ENCODE measurements around the gene SMCR8.
"Not testable (repeated sequence)": the region's sequence is repeated elsewhere in the genome, so short reads cannot be mapped to it uniquely, and the experiment has no call there.

Gene SMCR8

DNA sequence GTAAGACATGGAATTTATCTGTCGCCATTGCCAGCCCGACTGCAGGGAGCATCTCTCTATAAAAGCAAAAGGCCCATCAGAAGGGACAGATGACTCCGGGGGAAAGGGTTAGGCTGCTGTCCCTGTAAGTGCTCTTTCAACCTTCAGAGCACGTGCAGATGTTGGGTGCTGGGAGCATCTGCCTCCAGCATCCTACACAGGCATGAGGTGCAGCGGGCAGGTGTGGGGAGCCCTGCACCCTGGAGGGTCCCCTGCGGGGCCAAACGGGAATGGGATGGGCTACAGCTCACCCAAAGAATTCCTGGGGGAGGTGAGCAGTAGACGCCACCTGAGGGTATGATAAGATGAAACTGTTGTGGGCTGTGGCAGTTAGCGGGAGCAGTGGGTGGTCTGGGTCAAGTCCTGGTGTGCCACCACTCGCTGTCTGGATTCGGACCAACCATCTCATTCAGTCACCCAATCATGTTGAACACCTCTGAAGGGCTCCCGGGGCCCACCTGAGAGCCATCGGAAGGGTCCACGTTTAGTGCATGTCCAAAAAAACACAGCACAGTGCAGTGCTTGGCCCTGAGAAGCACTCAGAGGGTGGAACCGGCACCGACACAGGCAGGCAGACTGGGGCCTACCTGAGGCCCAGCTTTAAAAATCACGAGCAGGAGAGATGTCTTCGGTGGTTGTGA, 3.8 kb downstream of the SMCR8 start:
- DNase-seq = no peak

DNA sequence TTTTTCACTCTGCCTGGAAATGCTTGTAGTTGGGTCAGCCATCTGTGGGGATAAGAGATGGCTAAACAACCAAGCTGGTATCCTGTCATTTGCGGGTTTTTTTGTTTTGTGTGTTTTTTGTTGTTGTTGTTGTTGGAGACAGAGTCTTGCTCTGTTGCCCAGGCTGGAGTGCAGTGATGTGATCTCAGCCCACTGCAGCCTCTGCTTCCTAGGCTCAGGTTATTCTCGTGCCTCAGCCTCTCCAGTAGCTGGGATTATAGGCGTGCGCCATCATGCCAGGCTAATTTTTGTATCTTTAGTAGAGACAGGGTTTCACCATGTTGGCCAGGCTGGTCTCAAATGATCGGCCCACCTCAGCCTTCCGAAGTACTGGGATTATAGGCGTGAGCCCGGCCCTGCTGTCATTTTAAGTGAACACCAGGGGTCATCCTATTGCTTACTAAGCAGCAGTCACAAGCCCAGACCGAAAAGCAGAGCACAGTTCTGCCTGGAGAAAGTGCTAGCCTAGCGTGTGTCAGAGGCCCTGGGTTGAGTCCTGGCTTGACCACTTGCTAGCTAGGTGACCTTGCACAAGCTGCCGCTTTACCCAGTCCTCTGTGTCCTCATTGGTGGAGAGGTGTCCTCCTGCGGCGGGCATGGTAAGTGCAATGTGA, 4.6 kb downstream of the SMCR8 start:
- no peak for DNase-seq

DNA sequence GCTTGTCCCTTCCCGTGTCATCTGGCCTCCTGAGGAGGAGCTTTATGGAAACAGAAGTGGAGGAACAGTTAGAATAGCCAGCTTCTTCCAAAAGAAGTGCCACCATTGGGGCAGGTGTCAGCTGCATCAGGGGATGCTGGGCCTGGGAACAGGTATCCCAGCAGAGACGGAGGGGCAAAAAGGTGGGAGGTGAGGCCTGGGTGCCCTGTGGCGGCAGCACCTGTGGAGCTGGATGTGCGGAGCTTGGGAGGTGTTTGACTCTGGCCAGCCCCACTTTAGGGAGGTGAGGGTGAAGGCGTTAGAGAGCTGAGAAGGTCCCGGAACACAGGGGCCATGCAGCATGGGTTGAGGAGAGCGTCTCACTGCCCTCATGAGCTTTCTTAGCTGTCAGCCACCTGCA, 5.2 kb downstream of the SMCR8 start:
- no peak for DNase-seq

DNA sequence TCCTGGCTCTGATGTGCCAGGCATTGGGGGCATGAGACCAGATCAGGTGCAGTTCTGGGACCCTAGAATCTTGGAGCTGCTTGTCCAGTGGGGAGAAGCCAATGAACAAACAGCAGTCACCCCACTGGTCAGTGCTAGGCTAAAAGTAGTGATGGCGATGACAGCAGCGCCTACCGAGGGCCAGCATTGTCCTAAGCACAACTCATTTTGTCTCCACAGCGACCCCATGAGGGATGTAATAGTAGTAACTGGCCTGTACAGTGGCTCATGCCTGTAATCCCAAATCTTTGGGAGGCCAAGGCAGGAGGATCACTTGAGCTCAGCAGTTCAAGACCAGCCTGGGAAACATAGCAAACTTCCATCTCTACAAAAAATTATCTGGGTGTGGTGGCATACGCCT, 6.2 kb downstream of the SMCR8 start:
- no peak for DNase-seq

DNA sequence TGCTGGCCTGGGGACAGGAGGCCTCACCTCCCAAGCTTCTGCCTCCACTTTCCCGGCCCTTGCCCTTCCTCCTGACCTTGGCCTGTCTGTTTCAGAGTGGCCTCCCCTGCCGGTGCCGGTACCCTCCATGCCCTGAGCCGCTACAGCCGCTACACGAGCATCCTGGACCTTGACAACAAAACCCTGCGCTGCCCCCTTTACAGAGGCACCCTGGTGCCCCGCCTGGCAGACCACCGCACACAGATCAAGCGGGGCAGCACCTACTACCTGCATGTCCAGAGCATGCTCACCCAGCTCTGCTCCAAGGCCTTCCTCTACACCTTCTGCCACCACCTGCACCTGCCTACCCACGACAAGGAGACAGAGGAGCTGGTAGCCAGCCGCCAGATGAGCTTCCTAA, 7.4 kb downstream of the SMCR8 start:
- DNase-seq = no peak

DNA sequence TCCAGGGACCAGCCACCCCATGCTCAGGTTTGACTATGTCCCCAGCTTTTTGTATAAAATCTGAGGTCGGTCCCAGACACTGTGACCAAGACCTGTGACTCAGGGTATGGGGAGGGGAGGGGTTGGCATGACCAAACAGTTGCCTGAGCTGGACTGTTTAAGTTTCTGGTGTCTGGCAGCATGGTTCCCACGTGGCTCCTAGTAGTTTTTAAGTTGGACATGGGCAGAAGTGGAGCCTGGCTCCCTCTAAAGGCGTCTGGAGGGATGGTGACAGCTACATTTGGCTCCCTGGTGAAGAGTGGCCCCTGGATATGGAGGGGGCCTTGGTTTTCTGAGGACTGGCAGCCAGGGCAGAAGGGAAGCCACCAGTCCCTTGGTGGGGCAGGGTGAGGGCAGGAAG, 7.9 kb downstream of the SMCR8 start:
- DNase-seq = no peak

DNA sequence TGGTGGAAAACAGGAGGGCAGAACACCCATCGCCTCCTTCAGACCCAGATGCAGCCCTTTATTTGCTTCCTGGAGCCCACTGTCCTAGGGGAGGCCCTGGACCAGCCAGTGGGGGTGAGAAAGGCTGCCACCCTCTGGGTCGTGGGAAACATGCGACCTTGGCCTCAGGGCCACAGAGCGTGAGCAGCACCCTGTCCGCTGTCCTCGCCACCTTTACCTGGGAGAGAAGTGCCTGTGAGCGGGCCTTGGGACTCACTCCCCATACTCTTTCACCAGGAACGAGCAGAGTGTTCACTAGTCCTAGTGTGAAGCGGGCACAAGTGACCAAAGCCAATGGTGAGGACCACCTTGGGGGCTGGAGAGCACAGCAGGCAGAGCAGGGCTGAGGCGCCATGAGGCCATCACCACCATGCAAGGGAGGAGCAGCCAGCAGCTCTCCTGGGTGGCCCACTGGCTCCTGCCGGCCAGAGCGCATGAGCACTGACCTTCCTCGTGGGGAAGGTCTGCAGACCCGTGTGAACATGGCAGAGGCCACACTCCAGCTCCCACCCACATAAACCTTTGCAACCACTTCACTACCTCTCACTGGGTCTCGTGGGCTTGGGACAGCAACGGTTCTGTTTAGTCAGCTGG, 8.5 kb downstream of the SMCR8 start:
- DNase-seq = no peak

DNA sequence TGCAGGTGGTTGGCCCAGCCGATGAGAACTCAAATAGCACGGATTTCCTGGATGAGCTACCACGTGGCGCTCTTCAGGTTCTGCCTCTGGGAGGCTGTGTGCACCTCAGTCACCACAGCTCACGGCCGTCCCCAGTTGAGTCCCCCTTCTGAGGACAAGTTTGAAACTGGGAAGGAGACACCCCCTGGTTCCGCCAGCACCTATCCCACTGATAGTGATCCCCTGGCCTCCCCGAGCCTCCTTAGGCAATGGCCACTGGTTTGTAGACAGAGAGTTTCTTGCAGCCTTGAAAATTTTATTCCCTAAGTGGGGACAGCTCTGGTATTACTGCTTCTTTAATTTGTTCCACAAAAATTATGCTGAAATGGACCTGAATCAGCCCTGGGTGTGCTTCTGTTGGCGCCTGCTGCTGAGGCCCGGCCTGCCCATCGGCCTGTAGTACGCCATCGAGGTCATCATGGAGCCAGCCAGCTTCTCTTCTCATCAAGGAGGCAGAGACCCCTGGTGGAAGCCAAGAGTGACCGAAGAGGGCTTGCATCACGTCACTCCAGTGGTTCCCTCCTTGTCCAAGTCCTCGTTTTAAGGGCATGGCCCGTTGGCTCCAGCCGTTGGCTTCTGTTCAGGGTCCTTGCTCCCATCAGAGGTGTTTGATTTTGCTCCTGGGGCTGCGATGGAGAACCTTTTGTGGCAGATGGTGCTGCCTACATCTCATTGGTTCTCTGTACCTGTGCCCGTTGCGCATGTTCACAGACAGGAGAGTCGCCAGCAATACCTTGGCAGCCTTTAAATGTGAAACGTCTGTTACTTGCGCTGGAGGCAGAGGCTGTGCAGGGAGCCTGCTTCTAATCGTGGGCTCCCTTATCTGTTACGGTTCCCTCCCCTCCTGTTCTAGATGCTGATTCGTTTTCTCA, 9.3 kb downstream of the SMCR8 start:
- DNase-seq = no peak

DNA sequence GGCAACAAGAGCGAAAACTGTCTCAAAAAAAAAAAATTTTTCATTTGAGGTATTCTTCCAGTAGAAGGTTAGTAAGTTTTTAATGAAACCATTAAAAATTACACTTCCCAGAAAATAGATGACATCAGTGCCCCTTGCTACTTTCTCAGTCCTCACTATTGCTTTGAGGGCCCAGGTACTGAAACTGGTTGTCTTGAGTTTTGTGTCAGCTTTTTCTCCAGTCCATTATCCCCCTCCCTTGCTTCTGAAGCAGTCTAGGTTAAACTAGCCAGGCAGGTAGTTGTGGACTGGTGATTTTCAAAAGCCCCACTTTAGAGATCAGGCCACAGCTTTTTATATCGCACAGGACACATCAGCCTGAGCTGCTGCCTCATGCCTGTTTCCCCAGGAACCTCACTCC, 10.9 kb downstream of the SMCR8 start:
- no peak for DNase-seq

DNA sequence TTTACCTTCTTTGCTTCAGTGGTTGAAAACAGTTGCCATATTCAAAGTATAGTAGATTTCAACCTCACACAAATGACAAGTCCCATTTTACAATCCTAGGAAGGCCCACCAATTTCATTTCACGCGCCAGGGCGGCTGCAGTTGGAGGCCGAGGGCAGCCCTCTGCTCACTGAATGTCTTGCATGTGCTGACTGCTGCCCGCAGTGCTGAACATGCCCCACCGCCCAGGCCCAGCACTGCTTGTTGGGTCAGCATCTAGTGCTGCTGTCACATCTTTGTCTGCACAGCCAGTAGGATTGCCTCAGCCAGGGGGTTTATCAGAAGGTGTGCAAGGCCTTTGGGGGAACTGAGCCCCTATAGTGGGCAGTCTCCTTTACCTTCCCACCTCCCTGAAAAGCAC, 11.5 kb downstream of the SMCR8 start:
- DNase-seq = no peak

DNA sequence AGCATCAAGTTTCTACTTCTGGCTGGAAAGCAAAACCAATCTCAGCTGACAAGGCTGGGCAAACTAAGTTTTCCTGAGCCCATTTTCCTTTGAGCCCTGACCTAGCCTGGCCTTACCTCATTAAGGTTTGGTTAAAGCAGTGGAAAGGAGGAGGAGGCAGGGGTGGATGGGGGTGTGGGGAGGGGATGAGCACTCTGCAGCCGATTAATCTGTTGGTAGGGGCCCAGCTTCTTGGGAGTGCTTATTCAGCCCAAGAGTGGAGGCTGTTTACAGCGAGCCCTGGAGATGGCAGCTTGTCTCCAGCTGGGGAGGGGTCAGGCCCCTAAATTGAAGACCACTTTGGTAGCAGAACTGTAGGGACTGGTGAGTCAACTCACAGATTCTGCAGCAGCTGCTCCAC, 12.0 kb downstream of the SMCR8 start:
- no peak for DNase-seq

DNA sequence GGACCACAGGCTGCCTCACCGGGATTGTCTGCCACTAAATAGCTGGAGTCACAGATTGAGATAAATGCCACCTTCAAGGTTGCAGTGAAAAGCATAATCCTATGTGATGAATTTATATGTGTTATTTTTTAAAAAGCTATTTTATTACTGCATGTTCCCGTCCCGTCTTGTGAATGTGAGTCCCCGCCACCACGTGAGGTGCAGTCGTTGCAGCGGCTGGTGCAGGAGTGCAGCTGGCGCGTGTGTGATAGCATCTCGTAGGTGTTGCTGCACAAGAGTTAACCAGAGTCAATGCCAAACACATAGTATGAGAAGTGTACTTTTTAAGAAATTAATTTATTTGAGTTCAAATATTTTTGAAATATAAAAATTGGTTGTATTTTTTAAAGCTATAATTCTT, 12.5 kb downstream of the SMCR8 start:
- no peak for DNase-seq

DNA sequence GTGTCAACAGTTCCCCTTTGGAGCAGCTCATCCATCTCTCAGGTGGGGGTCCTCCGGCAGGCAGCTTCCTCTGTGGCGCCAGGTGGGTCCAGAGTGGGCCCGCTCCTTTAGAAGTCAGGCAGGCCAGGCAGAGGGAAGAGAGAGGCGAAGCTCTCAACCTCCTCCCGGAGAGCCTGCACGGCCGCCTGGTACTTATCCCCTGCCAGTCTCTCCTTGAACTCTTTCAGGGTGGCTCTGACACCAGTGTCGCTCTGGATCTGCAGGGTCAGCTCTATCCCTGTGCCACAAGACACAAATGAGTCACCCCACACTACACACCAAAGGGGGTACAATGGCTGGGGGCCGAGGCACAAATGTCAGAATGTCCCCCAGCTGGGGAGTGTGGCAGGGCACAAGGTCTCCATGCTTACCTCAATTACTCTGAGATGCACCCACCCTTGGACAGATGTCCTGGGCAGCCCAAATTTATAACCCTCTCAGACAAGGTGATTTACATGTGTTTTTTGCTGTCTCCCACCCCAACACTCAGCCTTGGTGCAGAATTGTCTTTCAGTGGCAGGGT, 13.6 kb downstream of the SMCR8 start:
- DNase-seq = no peak

DNA sequence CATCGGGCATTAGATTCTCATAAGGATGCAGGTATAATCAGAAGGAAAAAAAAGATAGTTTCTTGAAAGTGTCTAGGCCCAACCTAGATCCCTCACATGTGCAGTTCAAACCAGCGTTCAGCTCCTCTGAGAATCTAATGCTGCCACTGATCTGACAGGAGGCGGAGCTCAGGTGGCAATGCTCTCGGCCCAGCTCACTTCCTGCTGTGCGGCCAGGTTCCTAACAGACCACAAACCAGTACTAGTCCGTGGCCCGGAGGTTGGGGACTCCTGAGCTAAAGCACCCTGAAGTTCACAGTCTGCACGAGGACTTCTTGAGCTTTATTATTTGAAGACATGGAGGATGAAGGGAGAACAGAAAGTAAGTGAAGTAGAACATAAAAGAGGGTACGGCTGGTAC, 16.8 kb downstream of the SMCR8 start:
- DNase-seq = peak; percentile 14

DNA sequence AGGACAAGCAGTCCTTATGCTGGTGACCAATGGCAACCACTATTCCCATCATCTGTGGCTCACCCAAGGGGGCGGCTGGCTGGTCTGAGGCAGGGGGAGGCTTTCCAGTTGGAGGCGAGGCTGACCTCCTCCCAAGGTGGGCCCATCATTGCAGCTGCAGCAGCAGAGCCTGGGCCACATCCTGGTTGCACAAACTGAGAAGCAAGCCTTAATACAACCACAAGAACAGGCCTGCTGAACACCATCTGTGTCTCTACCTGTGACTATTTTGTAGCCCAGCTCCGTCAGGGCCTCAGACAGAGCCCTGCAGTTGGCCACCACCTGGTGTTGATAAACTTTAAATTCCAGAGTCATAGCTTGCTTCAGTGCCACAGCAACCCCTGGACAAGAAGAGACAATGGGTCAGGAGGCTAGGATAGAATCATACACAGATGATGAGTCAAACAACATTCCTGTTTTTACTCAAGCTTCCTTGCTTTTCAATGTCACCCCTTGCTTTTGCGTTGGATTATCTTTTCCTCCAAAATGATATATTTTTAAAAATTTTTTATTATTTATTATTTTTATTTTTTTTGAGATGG, 17.9 kb downstream of the SMCR8 start:
- DNase-seq = no peak

DNA sequence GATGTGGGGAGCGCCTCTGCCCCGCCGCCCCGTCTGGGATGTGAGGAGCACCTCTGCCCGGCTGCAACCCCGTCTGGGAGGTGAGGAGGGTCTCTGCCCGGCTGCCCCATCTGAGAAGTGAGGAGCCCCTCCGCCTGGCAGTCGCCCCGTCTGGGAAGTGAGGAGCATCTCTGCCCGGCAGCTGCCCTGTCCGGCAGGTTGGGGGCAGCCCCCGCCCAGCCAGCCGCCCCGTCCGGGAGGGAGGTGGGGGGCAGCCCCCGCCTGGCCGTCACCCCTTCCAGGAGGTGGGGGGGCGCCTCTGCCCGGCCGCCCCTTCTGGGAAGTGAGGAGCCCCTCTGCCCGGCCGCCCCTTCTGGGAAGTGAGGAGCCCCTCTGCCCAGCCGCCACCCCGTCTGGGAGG, 23.1 kb downstream of the SMCR8 start:
- DNase-seq = not testable (repeated sequence)

DNA sequence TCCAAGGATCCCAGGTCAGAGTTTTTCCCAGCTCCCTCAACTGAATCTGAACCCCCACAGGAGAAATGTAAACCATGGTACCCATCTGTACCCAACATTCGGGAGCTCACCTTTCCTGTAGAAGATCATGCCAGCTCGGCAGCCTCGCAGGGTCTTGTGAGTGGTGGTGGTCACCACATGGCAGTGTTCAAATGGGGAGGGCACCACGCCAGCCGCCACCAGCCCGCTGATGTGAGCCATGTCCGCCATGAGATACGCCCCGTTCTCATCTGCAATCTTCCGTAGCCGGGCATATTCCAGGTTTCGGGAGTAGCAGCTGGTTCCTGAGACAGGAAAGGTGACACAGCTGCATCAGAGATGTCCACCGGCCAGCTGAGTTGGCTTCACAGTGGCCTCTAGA, 24.8 kb downstream of the SMCR8 start:
- DNase-seq = no peak

DNA sequence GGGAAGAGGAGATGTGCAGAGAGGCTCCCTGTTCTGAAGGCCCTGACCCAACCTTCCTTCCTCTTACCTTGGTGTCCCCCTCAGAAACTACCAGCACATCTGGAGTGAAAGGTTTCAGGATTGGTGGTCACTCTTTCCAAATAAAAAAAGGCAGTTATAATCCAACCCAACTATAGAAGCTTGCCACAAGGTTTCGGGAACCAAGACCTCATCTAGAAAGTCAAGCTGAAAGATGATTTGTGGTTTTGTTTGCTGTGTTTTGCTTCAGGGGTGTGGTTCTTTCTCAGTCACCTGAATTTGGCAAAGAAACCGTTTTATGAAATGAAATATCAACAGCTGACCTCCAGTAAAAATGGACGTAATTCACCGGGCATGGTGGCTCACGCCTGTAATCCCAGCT, 28.9 kb downstream of the SMCR8 start:
- no peak for DNase-seq

DNA sequence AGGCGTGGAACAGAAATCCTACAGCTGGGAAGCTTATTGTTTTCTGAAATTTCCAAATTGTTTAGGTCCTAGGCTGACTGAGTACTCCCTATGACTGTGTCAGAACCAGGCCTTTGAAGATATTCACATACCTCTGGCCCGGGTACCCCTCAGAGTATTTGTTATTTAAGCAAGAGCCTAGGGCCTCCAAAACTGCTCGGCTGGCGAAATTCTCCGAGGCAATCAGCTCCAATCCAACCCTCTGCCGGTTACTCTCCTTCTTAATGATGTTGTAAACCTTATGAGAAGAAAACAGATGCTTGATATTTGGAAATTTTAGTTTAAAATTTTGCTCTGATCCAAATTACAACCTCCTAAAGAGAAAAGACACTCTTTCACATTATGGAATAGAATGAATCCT, 38.4 kb downstream of the SMCR8 start:
- DNase-seq = no peak

DNA sequence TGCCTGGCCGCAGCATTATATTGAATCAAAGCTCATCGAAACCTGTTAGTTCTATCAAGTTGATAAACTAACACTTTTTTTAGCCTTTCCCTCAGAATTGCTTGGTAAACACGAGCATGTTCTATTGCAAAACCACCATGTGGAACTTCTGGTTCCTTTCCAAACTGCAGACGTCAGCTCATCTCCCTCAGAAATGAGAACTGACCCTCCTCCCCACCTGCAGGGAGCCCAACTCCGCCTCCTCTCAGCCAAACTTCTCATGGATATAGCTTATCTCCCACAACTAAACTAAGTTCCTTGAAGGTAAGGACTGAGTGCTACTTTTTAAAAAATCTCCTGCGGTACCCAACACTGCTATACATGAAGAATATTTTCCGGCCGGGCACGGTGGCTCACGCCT, 41.5 kb downstream of the SMCR8 start:
- no peak for DNase-seq

DNA sequence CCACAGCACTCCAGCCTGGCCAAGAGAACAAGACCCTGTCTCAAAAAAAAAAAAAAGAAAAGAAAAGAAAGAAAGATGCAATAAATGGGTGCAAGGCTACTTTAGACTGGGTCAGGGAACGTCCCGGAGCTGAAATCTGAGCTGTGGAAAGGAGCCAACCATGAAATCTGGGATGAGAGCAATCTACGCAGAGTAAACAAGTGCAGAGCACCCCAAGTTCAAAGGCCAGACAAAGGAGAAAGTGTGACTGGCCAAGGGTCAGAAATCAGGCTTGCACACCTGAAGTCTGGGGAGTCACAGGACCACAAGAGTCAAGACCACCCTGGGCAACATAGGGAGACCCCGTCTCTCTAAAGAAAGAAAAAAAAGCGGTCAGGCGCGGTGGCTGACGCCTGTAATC, 45.4 kb downstream of the SMCR8 start:
- DNase-seq = no peak

DNA sequence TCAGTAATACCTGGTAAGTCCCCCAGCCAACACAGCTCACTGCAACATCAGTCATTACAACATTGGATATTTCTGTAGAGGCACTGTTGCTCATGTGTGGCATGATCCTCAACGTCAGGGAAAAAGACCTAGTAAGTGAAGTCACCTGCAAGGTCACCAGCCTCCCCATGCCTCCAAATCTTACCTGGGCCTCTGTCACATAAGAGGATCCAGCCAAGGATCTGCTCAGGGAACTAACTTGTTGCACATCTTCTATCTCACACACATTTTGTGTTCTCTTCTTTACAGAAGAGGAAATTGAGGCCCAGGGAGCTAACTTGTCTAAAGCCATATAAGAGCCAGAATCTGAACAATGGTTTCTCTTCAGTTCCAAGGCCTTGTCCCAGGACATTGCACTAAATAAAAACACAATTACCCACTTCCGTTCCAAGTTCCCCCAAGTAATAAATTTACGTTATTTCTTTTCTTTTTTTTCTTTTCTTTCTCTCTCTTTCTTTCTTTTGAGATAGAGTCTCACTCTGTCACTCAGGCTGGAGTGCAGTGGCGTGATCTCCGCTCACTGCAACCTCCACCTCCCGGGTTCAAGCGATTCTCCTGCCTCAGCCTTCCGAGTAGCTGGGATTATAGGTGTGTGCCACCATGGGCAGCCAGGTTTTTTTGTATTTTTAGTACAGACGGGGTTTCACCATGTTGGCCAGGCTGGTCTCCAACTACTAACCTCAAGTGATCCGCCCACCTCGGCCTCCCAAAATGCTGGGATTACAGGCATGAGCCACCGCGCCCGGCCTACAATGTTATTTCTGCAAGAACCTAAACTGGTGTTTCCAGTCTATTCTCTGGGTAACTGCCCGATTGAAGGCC, 47.0 kb downstream of the SMCR8 start:
- DNase-seq = no peak

Measured in CD4-positive, alpha-beta T cell treated with Interleukin-17A for 4 hours (primary cell).